Endodermal cell (in vitro differentiated cells): ENCODE measurements around the gene NPHP4. TPM values are rescaled to one million over a fixed set of nuclear protein-coding genes. Genes with fewer than 3 reads are reported as not detected.

Experiments
- DNase-seq: peaks from one replicate; pipeline ENCODE4 v3.0.0-alpha.2; 2017
- H3K27ac ChIP-seq: 2 replicates; pipeline ENCODE4 v1.5.1; 2013; ENCODE audit warnings: mild to moderate bottlenecking, low read depth, low read length, moderate library complexity
- H3K27me3 ChIP-seq: 2 replicates; pipeline ENCODE4 v1.6.1; 2013; ENCODE audit warnings: mild to moderate bottlenecking, low read length, moderate library complexity; ENCODE audit not compliant: insufficient read depth, control insufficient read depth, poor library complexity, severe bottlenecking
- H3K36me3 ChIP-seq: 2 replicates; pipeline ENCODE4 v1.7.0; 2013; ENCODE audit warnings: mild to moderate bottlenecking, low read length, moderate library complexity; ENCODE audit not compliant: control insufficient read depth, insufficient read depth
- H3K4me1 ChIP-seq: one replicate; pipeline ENCODE4 v1.7.0; 2013; ENCODE audit warnings: low read length; ENCODE audit not compliant: control insufficient read depth, insufficient read depth
- H3K4me3 ChIP-seq: 2 replicates; pipeline ENCODE4 v1.5.1; 2013; ENCODE audit warnings: mild to moderate bottlenecking, low read length, moderate library complexity
- H3K9ac ChIP-seq: 2 replicates; pipeline ENCODE4 v1.6.1; 2013; ENCODE audit warnings: mild to moderate bottlenecking, low read length, moderate library complexity; ENCODE audit not compliant: poor library complexity, severe bottlenecking; ENCODE audit errors: extremely low read depth
- H3K9me3 ChIP-seq: 2 replicates; pipeline ENCODE4 v1.6.1; 2013; ENCODE audit warnings: mild to moderate bottlenecking, low read length, moderate library complexity; ENCODE audit not compliant: control insufficient read depth
- H3K27ac Mint-ChIP-seq: 2 replicates; pipeline ENCODE4 v1.8.0; 2020; ENCODE audit warnings: mixed read lengths
- H3K27me3 Mint-ChIP-seq: 2 replicates; pipeline ENCODE4 v1.8.0; 2021; ENCODE audit warnings: mild to moderate bottlenecking, mixed read lengths; ENCODE audit not compliant: insufficient read depth
- H3K36me3 Mint-ChIP-seq: 2 replicates; pipeline ENCODE4 v1.8.0; 2020; ENCODE audit warnings: low read depth, mixed read lengths
- H3K4me1 Mint-ChIP-seq: 2 replicates; pipeline ENCODE4 v1.8.0; 2020; ENCODE audit warnings: mixed read lengths
- H3K4me3 Mint-ChIP-seq: 2 replicates; pipeline ENCODE4 v1.8.0; 2020; ENCODE audit warnings: mild to moderate bottlenecking, moderate library complexity, mixed read lengths
- H3K9me3 Mint-ChIP-seq: 2 replicates; pipeline ENCODE4 v1.8.0; 2020; ENCODE audit warnings: mild to moderate bottlenecking, mixed read lengths
- CTCF ChIP-seq: fragments of 200-600 bp; sonication (generic); conservative IDR thresholded peaks from 2 replicates; pipeline ENCODE4 v1.5.0; 2021; ENCODE audit warnings: antibody characterized with exemption, mild to moderate bottlenecking
- WGBS, 2 experiments: methylation state at CpG; one replicate each; pipeline versions ENCODE4 v1.1.5 to v1.1.7; 2013; ENCODE audit warnings: missing lambda C conversion rate in 2 of 2, mixed read lengths in 1 of 2; ENCODE audit not compliant: insufficient coverage in 1 of 2, insufficient read length in 1 of 2; 5-methylcytosine and 5-hydroxymethylcytosine counted together
- total RNA-seq, 2 donors: library from RNA; stranded (reverse); fragmentation: NEBNext Ultra II Directional in 1 of 2; extraction: Animal tissue kit (Norgen Biotek cat#: 25700) in 1 of 2; gene quantifications; 2 replicates in 1 of 2; 3 replicates in 1 of 2; pipeline ENCODE4 v1.2.1, GENCODE V29; 2021

Gene NPHP4
- total RNA-seq, 2 donors from 2014 or later, result 19.1 to 25.4 TPM

GRCh38 chr1:5979536-5980313, 12.5 kb downstream of the NPHP4 start:
- 90 to 94% methylated on average over 11 to 16 of the region's 16 CpGs for WGBS, 2 experiments
- Histone ChIP-seq H3K27ac (no peak overlapping the region), H3K9ac (no peak overlapping the region), H3K27me3 (no peaks in the 10 kb centered on the region), H3K9me3 (no peaks in the 10 kb centered on the region), H3K36me3 (peaks cover 7% of the 10 kb centered on the region), H3K4me1 (no peaks in the 10 kb centered on the region), H3K4me3 (no peak overlapping the region)
- Mint-ChIP-seq H3K4me3 (peak overlapping the region; percentile 43), H3K36me3 (peaks cover 31% of the 10 kb centered on the region), H3K27me3 (no peaks in the 10 kb centered on the region), H3K27ac (peak overlapping the region; percentile 77), H3K9me3 (peaks cover 8% of the 10 kb centered on the region), H3K4me1 (peaks cover 13% of the 10 kb centered on the region)
- no peak for DNase-seq
- no peak for TF ChIP-seq CTCF

GRCh38 chr1:5978452-5978851, 13.8 kb downstream of the NPHP4 start:
- Mint-ChIP-seq H3K27me3 (no peaks in the 10 kb centered on the region), H3K36me3 (peaks cover 34% of the 10 kb centered on the region)

More at GRCh38 chr1:5978452-5978851, 13.8 kb downstream of the NPHP4 start:
- 79 to 98% methylated on average over 5 to 7 of the region's 7 CpGs for WGBS, 2 experiments
- H3K27ac Mint-ChIP-seq, result no peak overlapping the region
- Histone ChIP-seq H3K27me3 (no peaks in the 10 kb centered on the region), H3K27ac (no peak overlapping the region), H3K36me3 (peaks cover 4% of the 10 kb centered on the region), H3K4me3 (no peak overlapping the region), H3K4me1 (no peaks in the 10 kb centered on the region), H3K9ac (no peak overlapping the region), H3K9me3 (no peaks in the 10 kb centered on the region)
- peaks cover 8% of the 10 kb centered on the region for H3K9me3 Mint-ChIP-seq
- TF ChIP-seq CTCF, result no peak
- H3K4me1 Mint-ChIP-seq, result peaks cover 13% of the 10 kb centered on the region
- H3K4me3 Mint-ChIP-seq, result no peak overlapping the region
- no peak for DNase-seq
